Neural cell (in vitro differentiated cells): Measurements from ENCODE around the gene ADCY1. TPM values are rescaled to one million over a fixed set of nuclear protein-coding genes. Genes with fewer than 3 reads are reported as not detected.

Experiments
- H2AFZ ChIP-seq: fragments of 200-600, 300-800 bp; sonication (generic), shearing (Covaris generic); 2 replicates; pipeline ENCODE4 v1.6.0; 2014; ENCODE audit warnings: low read depth, mild to moderate bottlenecking, antibody characterized with exemption, low read length, moderate library complexity
- H3F3A ChIP-seq: fragments of 200-600 bp; shearing (Covaris generic); 2 replicates; pipeline ENCODE4 v1.6.1; 2016; ENCODE audit warnings: mild to moderate bottlenecking, moderate library complexity, mixed read lengths, antibody characterized with exemption, low read length; ENCODE audit not compliant: insufficient read depth, poor library complexity, severe bottlenecking
- H3K27ac ChIP-seq: fragments of 200-600, 300-800 bp; sonication (generic), shearing (Covaris generic); 2 replicates; pipeline ENCODE4 v1.5.1; 2014; ENCODE audit warnings: mild to moderate bottlenecking, low read length, moderate library complexity
- H3K27me3 ChIP-seq: fragments of 300-800, 200-600 bp; sonication (generic), shearing (Covaris generic); 2 replicates; pipeline ENCODE4 v1.6.0; 2014; ENCODE audit warnings: mild to moderate bottlenecking, low read depth, low read length, moderate library complexity; ENCODE audit not compliant: insufficient read depth
- H3K36me3 ChIP-seq: fragments of 300-800, 200-600 bp; sonication (generic), shearing (Covaris generic); 2 replicates; pipeline ENCODE4 v1.5.1; 2014; ENCODE audit warnings: mild to moderate bottlenecking, antibody characterized with exemption, low read length, moderate library complexity; ENCODE audit not compliant: insufficient read depth
- H3K4me2 ChIP-seq: fragments of 300-800, 200-600 bp; sonication (generic), shearing (Covaris generic); 2 replicates; pipeline ENCODE4 v1.6.0; 2014; ENCODE audit warnings: mild to moderate bottlenecking, low read length
- H3K4me3 ChIP-seq: fragments of 300-800, 200-600 bp; sonication (generic), shearing (Covaris generic); 2 replicates; pipeline ENCODE4 v1.5.1; 2014; ENCODE audit warnings: mild to moderate bottlenecking, low read length, moderate library complexity
- H3K79me2 ChIP-seq: fragments of 200-600 bp; shearing (Covaris generic); replicated peaks from 2 replicates; pipeline ENCODE4 v1.6.0; 2014; ENCODE audit warnings: mild to moderate bottlenecking, low read length, moderate library complexity; ENCODE audit not compliant: insufficient read depth
- H3K9ac ChIP-seq: fragments of 300-800, 200-600 bp; sonication (generic), shearing (Covaris generic); 2 replicates; pipeline ENCODE4 v1.6.1; 2016; ENCODE audit warnings: mild to moderate bottlenecking, low read length, mixed read lengths
- H3K9me2 ChIP-seq: fragments of 200-600 bp; shearing (Covaris generic); 2 replicates; pipeline ENCODE4 v1.6.1; 2016; ENCODE audit warnings: mild to moderate bottlenecking, low read length, mixed read lengths; ENCODE audit not compliant: insufficient read depth
- H3K9me3 ChIP-seq: fragments of 200-600, 300-800 bp; sonication (generic), shearing (Covaris generic); 2 replicates; pipeline ENCODE4 v1.6.1; 2016; ENCODE audit warnings: mild to moderate bottlenecking, mixed run types, low read length, moderate library complexity, mixed read lengths
- H4K20me1 ChIP-seq: fragments of 200-600 bp; shearing (Covaris generic); 2 replicates; pipeline ENCODE4 v1.6.1; 2016; ENCODE audit warnings: mild to moderate bottlenecking, mixed run types; ENCODE audit not compliant: insufficient read depth
- CTCF ChIP-seq: fragments of 450-650 bp; IDR thresholded peaks from 2 replicates; pipeline ENCODE4 v1.5.1; 2014; ENCODE audit warnings: antibody characterized with exemption, mild to moderate bottlenecking, moderate library complexity; ENCODE audit not compliant: poor library complexity, severe bottlenecking
- EP300 ChIP-seq: fragments of 450-650 bp; conservative IDR thresholded peaks from 2 replicates; pipeline ENCODE4 v1.6.1; 2014; ENCODE audit warnings: antibody characterized with exemption, mild to moderate bottlenecking, moderate library complexity; ENCODE audit not compliant: poor library complexity, severe bottlenecking
- EZH2 ChIP-seq: fragments of 200-600, 300-800 bp; shearing (Covaris generic), sonication (generic); IDR thresholded peaks from 2 replicates; pipeline ENCODE4 v1.6.1; 2014; ENCODE audit warnings: antibody characterized with exemption, low read length, borderline replicate concordance, mild to moderate bottlenecking; ENCODE audit not compliant: insufficient read depth, poor library complexity, severe bottlenecking
- MXI1 ChIP-seq: fragments of 450-650 bp; conservative IDR thresholded peaks from 2 replicates; pipeline ENCODE4 v1.6.1; 2014; ENCODE audit warnings: antibody characterized with exemption, mild to moderate bottlenecking; ENCODE audit not compliant: poor library complexity, severe bottlenecking
- POLR2AphosphoS5 ChIP-seq: IDR thresholded peaks from 2 replicates; pipeline ENCODE4 v1.6.1; 2012
- RAD21 ChIP-seq: fragments of 450-650 bp; conservative IDR thresholded peaks from 2 replicates; pipeline ENCODE4 v1.6.1; 2014; ENCODE audit warnings: antibody characterized with exemption, mild to moderate bottlenecking, moderate library complexity
- REST ChIP-seq: IDR thresholded peaks from 2 replicates; pipeline ENCODE4 v1.6.1; 2012; ENCODE audit warnings: borderline replicate concordance
- SMC3 ChIP-seq: fragments of 450-650 bp; conservative IDR thresholded peaks from 2 replicates; pipeline ENCODE4 v1.6.1; 2014; ENCODE audit warnings: antibody characterized with exemption, mild to moderate bottlenecking, moderate library complexity; ENCODE audit not compliant: poor library complexity
- TAF1 ChIP-seq: IDR thresholded peaks from 2 replicates; pipeline ENCODE4 v1.6.1; 2012; ENCODE audit warnings: low read depth
- polyA plus RNA-seq: library from polyadenylated mRNA; depleted of rRNA; stranded (reverse); fragments of >200 nt; gene quantifications from 2 replicates; pipeline ENCODE4 v1.2.3, GENCODE V29; 2014

Gene ADCY1
- polyA plus RNA-seq, 1 donor from 2014 or later = 14.8 TPM

- no peak overlapping the region for H3K4me2 ChIP-seq
- no peak overlapping the region for H3K4me3 ChIP-seq
- H3K27ac ChIP-seq = no peak overlapping the region
- H3K27me3 ChIP-seq = no peaks in the 10 kb centered on the region
- no peak overlapping the region for H3K9ac ChIP-seq
- H3K79me2 ChIP-seq = no peaks in the 10 kb centered on the region
- no peaks in the 10 kb centered on the region for H3K36me3 ChIP-seq
- TF ChIP-seq TAF1 (no peak), EP300 (no peak), EZH2 (no peak), POLR2AphosphoS5 (no peak), SMC3 (no peak), RAD21 (no peak), REST (no peak), CTCF (no peak), MXI1 (no peak)
- no peak overlapping the region for H2AFZ ChIP-seq
- no peaks in the 10 kb centered on the region for H3K9me2 ChIP-seq
- no peaks in the 10 kb centered on the region for H4K20me1 ChIP-seq
- no peaks in the 10 kb centered on the region for H3K9me3 ChIP-seq
- H3F3A ChIP-seq = no peaks in the 10 kb centered on the region
These were observed 22.5 kb downstream of the ADCY1 start for GRCh38 chr7:45596665-45597095.

- H2AFZ ChIP-seq = no peak overlapping the region
- no peak overlapping the region for H3K9ac ChIP-seq
- no peaks in the 10 kb centered on the region for H3K9me3 ChIP-seq
- H3K27me3 ChIP-seq = no peaks in the 10 kb centered on the region
- H3K79me2 ChIP-seq = no peaks in the 10 kb centered on the region
- H3K36me3 ChIP-seq = no peaks in the 10 kb centered on the region
- H3K27ac ChIP-seq = no peak overlapping the region
- no peak for TF ChIP-seq EZH2
- no peaks in the 10 kb centered on the region for H3F3A ChIP-seq
- no peaks in the 10 kb centered on the region for H3K9me2 ChIP-seq
- H4K20me1 ChIP-seq = no peaks in the 10 kb centered on the region
- no peak overlapping the region for H3K4me3 ChIP-seq
- no peak overlapping the region for H3K4me2 ChIP-seq
These were observed 23.3 kb downstream of the ADCY1 start for GRCh38 chr7:45597286-45597984.
